Karpas-422 (cell line): ENCODE results near the gene MORF4L2. TPM values are rescaled to one million over a fixed set of nuclear protein-coding genes. Genes with fewer than 3 reads are reported as not detected.
"Not testable (repeated sequence)": the region's sequence is repeated elsewhere in the genome, so short reads cannot be mapped to it uniquely, and the experiment has no call there.

Experiments used
- DNase-seq: peaks from one replicate; pipeline ENCODE4 v3.0.0-alpha.2; 2015
- H2AFZ ChIP-seq: fragments of 200-600 bp; sonication (generic); 2 replicates; pipeline ENCODE4 v1.6.1; 2014; ENCODE audit warnings: antibody characterized with exemption, low read length, mixed read lengths
- H3K27ac ChIP-seq: fragments of 200-600 bp; sonication (generic); 2 replicates; pipeline ENCODE4 v1.5.1; 2014; ENCODE audit warnings: mild to moderate bottlenecking, low read length, moderate library complexity
- H3K27me3 ChIP-seq: fragments of 200-600 bp; sonication (generic); 2 replicates; pipeline ENCODE4 v1.6.1; 2014; ENCODE audit warnings: low read length, mixed read lengths
- H3K36me3 ChIP-seq: fragments of 200-600 bp; sonication (generic); 2 replicates; pipeline ENCODE4 v1.6.1; 2014; ENCODE audit warnings: low read length, mixed read lengths; ENCODE audit not compliant: insufficient read depth
- H3K4me1 ChIP-seq: fragments of 200-600 bp; sonication (generic); 2 replicates; pipeline ENCODE4 v1.6.1; 2014; ENCODE audit warnings: mild to moderate bottlenecking, low read length, mixed read lengths
- H3K4me2 ChIP-seq: fragments of 200-600 bp; sonication (generic); 2 replicates; pipeline ENCODE4 v1.6.1; 2014; ENCODE audit warnings: low read length, low read depth, mild to moderate bottlenecking; ENCODE audit not compliant: poor library complexity, severe bottlenecking
- H3K4me3 ChIP-seq: fragments of 200-600 bp; sonication (generic); 2 replicates; pipeline ENCODE4 v1.5.1; 2014; ENCODE audit warnings: mild to moderate bottlenecking, antibody characterized with exemption, low read length, mixed read lengths
- H3K79me2 ChIP-seq: fragments of 200-600 bp; sonication (generic); 2 replicates; pipeline ENCODE4 v1.6.1; 2014; ENCODE audit warnings: mild to moderate bottlenecking, low read length, mixed read lengths
- H3K9ac ChIP-seq: fragments of 200-600 bp; sonication (generic); 2 replicates; pipeline ENCODE4 v1.6.0; 2014; ENCODE audit warnings: low read length
- H3K9me2 ChIP-seq: fragments of 200-600 bp; sonication (generic), shearing (Covaris generic); replicated peaks from 2 replicates; pipeline ENCODE4 v1.6.0; 2014; ENCODE audit warnings: mild to moderate bottlenecking, low read length, moderate library complexity; ENCODE audit not compliant: insufficient read depth
- H3K9me3 ChIP-seq: fragments of 300-700, 200-600 bp; sonication (generic); 2 replicates; pipeline ENCODE4 v1.6.1; 2014; ENCODE audit warnings: low read length, mixed read lengths
- H4K20me1 ChIP-seq: fragments of 200-600 bp; sonication (generic); 2 replicates; pipeline ENCODE4 v1.6.1; 2014; ENCODE audit warnings: mild to moderate bottlenecking, antibody characterized with exemption, low read length, low read depth; ENCODE audit not compliant: insufficient read depth
- total RNA-seq: library from RNA; depleted of rRNA; stranded (reverse); fragments of >200 nt; shearing (Covaris generic); gene quantifications from 2 replicates; pipeline ENCODE4 v1.2.3, GENCODE V29; 2014; ENCODE audit warnings: low replicate concordance

MORF4L2 gene
- total RNA-seq, 1 experiment from 2014 or later, result 83.4 TPM

GRCh38 chrX:103669745-103670144 lies 16.8 kb downstream of the MORF4L2 start:
- no peak overlapping the region for H3K4me2 ChIP-seq
- H3K9me3 ChIP-seq, result no peaks in the 10 kb centered on the region
- no peaks in the 10 kb centered on the region for H3K27me3 ChIP-seq
- no peaks in the 10 kb centered on the region for H3K79me2 ChIP-seq
- H3K9me2 ChIP-seq, result no peaks in the 10 kb centered on the region
- no peak for DNase-seq
- H3K4me1 ChIP-seq, result no peaks in the 10 kb centered on the region
- no peak overlapping the region for H3K4me3 ChIP-seq
- H3K27ac ChIP-seq, result no peak overlapping the region
- H4K20me1 ChIP-seq, result no peaks in the 10 kb centered on the region
- H3K36me3 ChIP-seq, result no peaks in the 10 kb centered on the region
- no peak overlapping the region for H3K9ac ChIP-seq
- H2AFZ ChIP-seq, result no peak overlapping the region

DNA sequence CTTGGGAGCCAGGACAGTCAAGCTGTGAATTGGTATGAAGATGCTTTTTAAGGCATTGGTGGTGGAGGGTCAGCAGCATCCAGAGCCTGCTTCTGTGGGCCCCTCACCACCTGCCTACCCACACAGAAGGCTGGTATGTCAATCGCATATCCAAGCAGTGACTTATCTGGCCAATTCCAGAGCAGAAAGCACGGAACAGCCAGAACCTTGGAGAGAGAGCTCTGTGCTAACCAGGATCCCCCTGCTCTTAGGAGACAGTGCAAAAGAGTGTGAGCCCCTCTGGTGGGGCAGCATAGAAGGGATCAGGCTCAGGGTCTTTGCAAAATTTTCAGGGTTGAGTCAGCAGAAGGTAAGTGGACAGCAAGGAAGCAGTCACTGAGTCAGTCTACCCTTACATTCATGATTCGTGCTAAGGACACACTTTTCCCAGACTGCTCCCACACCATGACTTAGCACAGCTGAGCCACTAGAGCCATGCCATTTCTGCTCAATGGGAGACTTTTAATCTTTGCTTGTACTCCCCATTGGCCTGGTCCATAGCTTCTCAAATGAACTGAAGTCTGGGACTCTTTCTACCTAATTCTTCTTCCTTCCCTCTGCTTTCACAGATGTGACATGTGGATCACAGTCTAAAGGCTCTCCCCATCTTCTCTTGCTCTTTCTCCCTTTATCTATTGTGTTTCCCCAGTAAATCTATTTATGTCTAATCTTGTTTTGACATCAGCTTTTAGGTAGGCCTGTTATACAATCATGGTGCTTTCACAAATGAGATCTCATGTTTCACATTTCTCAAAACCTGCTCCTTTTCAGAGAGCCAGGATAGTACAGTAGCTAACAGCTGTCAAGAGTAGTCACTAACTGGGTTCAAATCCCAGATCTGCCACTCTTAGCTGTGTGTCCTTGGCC lies 20.0 kb downstream of the MORF4L2 start:
- no peak overlapping the region for H3K4me2 ChIP-seq
- H3K36me3 ChIP-seq, result no peaks in the 10 kb centered on the region
- DNase-seq, result no peak
- no peak overlapping the region for H3K9ac ChIP-seq
- H3K27ac ChIP-seq, result no peak overlapping the region
- H4K20me1 ChIP-seq, result no peaks in the 10 kb centered on the region
- H3K9me2 ChIP-seq, result no peaks in the 10 kb centered on the region
- no peak overlapping the region for H2AFZ ChIP-seq
- no peaks in the 10 kb centered on the region for H3K79me2 ChIP-seq
- no peaks in the 10 kb centered on the region for H3K4me1 ChIP-seq
- no peaks in the 10 kb centered on the region for H3K9me3 ChIP-seq
- no peak overlapping the region for H3K4me3 ChIP-seq
- H3K27me3 ChIP-seq, result no peaks in the 10 kb centered on the region

DNA sequence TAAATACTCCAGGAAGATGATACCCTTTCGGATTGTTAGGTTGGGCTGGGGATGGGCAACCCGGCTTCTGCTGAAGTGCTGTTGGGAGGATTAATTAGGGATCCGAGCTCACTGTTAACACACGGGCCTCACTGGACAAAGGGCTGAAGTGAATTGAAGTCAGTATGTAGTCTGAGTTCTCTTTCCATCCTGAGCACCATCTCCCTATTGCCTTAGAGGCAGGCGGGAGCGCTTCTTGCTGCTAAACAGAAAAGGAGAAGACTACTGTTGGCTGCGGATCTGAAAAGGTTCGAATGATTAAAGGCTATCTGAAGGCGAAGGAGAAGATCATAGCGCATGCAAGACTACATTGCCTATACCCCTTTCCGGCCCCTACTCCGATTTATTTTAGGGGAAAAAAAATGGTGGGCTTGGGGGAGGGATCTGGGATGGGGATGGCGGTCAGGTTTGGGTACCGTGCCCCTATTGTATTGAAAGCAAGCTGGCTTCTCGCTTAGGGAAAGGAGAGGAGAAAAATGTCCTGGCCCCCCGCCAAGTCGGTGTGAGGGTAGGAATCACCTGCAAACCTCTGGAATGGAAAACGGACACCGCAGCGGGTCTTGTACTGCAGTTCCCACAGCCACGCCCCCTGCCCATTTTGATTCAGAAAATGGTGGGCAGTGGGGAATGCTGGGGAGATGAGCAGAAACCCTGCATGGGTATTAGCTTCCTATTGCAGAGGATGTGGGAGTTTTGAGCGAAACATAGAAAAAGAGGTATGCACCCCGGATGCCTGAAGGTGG lies 22.3 kb downstream of the MORF4L2 start:
- DNase-seq, result no peak
- Histone ChIP-seq H3K4me1 (no peaks in the 10 kb centered on the region), H3K36me3 (no peaks in the 10 kb centered on the region), H3K9ac (no peak overlapping the region), H3K27ac (no peak overlapping the region), H4K20me1 (no peaks in the 10 kb centered on the region), H3K4me3 (no peak overlapping the region), H3K79me2 (no peaks in the 10 kb centered on the region), H3K4me2 (no peak overlapping the region), H3K9me2 (no peaks in the 10 kb centered on the region), H3K9me3 (no peaks in the 10 kb centered on the region), H2AFZ (no peak overlapping the region), H3K27me3 (no peaks in the 10 kb centered on the region)

DNA sequence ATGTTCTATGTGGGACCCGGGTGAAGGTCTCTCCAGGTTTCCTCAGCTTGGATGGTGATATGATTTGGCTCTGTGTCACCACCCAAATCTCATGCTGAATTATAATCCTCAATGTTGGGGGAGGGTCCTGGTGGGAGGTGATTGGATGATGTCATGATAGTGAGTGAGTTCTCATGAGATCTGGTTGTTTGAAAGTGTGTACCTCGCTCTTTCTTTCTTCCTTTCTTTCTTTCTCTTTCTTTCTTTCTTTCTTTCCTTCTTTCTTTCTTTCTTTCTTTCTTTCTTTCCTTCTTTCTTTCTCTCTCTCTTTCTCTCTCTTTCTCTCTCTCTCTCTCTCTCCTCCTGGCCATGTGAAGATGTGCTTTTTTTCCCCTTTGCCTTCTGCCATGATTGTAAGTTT lies 27.0 kb downstream of the MORF4L2 start:
- not testable (repeated sequence) for H3K4me2 ChIP-seq, H3K27ac ChIP-seq, H3K9ac ChIP-seq, H4K20me1 ChIP-seq, H3K79me2 ChIP-seq, H3K4me1 ChIP-seq, H3K36me3 ChIP-seq, DNase-seq, H2AFZ ChIP-seq, H3K4me3 ChIP-seq, H3K9me2 ChIP-seq, H3K27me3 ChIP-seq, H3K9me3 ChIP-seq

DNA sequence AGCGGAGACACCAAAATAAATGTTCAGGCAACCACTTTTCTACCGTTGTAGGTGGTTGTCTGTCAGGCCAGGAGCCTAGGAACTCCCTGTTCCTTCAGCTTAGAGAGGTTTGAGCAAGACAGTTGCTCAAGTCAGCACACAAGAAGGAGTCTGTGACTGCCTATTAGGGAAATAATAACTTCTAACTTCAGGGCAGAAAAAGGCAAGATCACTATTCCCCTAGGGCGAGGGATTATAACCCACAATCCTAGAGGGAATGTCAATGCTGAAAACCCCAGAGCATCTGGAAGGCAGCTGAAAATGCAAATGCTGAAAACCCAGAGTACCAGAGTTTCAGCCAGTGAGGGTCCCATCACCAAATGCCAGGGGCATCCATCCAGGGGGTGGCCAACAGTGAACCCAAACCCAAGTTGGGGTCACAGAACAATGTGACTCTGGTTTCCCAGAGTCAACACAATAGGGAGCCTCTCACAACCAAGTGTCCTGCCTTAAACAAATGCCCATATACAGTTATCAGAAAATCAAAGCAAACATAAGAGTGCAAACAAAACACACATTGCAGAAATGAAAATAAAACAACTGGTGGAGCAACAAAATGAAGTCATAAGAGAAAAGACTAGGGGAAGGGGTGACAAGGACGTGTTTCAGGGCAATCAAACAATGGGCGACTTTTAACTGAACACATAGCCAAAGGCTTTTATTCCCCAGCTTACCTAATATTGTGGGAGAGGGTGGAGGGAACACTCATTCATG lies 27.6 kb downstream of the MORF4L2 start:
- H3K9me2 ChIP-seq, result no peaks in the 10 kb centered on the region

DNA sequence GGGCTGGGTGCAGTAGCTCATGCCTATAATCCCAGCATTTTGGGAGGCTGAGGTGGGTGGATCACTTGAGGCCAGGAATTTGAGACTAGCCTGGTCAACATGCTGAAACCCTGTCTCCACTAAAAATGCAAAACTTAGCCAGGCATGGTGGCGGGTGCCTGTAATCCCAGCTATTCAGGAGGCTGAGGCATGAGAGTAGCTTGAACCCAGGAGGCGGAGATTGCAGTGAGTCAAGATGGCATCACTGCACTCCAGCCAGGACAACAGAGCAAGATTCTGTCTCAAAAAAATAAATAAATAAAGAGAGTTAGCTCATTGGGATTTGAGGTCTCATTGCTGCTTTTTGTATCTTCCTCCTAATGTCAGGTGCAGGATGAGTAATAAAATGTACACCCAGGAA lies 29.4 kb downstream of the MORF4L2 start:
- H3K9me2 ChIP-seq, H3K36me3 ChIP-seq, H3K9ac ChIP-seq, H4K20me1 ChIP-seq, H3K9me3 ChIP-seq, H3K27ac ChIP-seq, H3K79me2 ChIP-seq, H3K27me3 ChIP-seq, H3K4me1 ChIP-seq, H3K4me3 ChIP-seq, DNase-seq, H2AFZ ChIP-seq, H3K4me2 ChIP-seq: not testable (repeated sequence)

More for the DNA sequence above, 27.6 kb downstream of the MORF4L2 start:
- Histone ChIP-seq H3K9me3 (no peaks in the 10 kb centered on the region), H3K4me3 (no peak overlapping the region), H3K9ac (no peak overlapping the region), H3K27ac (no peak overlapping the region), H3K27me3 (no peaks in the 10 kb centered on the region), H3K4me1 (no peaks in the 10 kb centered on the region), H4K20me1 (no peaks in the 10 kb centered on the region), H3K79me2 (no peaks in the 10 kb centered on the region), H2AFZ (no peak overlapping the region), H3K36me3 (no peaks in the 10 kb centered on the region), H3K4me2 (no peak overlapping the region)
- no peak for DNase-seq

- Histone ChIP-seq H3K4me2 (no peak overlapping the region), H3K9me2 (no peaks in the 10 kb centered on the region), H3K4me1 (no peaks in the 10 kb centered on the region), H3K27me3 (no peaks in the 10 kb centered on the region), H3K27ac (no peak overlapping the region), H3K9ac (no peak overlapping the region), H3K4me3 (no peak overlapping the region), H4K20me1 (no peaks in the 10 kb centered on the region), H2AFZ (no peak overlapping the region), H3K9me3 (no peaks in the 10 kb centered on the region), H3K36me3 (no peaks in the 10 kb centered on the region), H3K79me2 (no peaks in the 10 kb centered on the region)
- no peak for DNase-seq
These were observed 29.9 kb downstream of the MORF4L2 start for GRCh38 chrX:103656617-103657016.
